Spleen (tissue), 11 donors: ENCODE measurements around the gene INPP5D. TPM values are rescaled to one million over a fixed set of nuclear protein-coding genes. Genes with fewer than 3 reads are reported as not detected.

Experiments used
- DNase-seq: peaks from one replicate; pipeline ENCODE4 v3.0.0-alpha.2; 2020
- H3K27ac ChIP-seq, 8 donors: fragments of 200-600 bp; sonication (generic) in 7 of 8; 1 replicate in 4 of 8; 2 replicates in 4 of 8; pipeline versions ENCODE4 v1.5.0 to v1.8.0; 2016 to 2021; ENCODE audit warnings: inconsistent platforms in 4 of 8, mild to moderate bottlenecking in 4 of 8, moderate library complexity in 1 of 8
- H3K27me3 ChIP-seq, 7 donors: fragments of 200-600 bp; sonication (generic) in 6 of 7; replicated peaks in 1 of 7; 1 replicate in 4 of 7; 2 replicates in 3 of 7; pipeline versions ENCODE4 v1.5.0 to v1.8.0; 2016 to 2021; ENCODE audit warnings: inconsistent platforms in 3 of 7, mild to moderate bottlenecking in 1 of 7
- H3K36me3 ChIP-seq, 6 donors: fragments of 200-600 bp; sonication (generic) in 5 of 6; 1 replicate in 4 of 6; 2 replicates in 2 of 6; pipeline versions ENCODE4 v1.5.0 to v1.8.0; 2016 to 2021; ENCODE audit warnings: inconsistent platforms in 2 of 6
- H3K4me1 ChIP-seq, 6 donors: fragments of 200-600 bp; sonication (generic) in 5 of 6; 1 replicate in 3 of 6; 2 replicates in 3 of 6; pipeline versions ENCODE4 v1.5.0 to v1.8.0; 2016 to 2021; ENCODE audit warnings: inconsistent platforms in 3 of 6
- H3K4me3 ChIP-seq, 8 donors: fragments of 200-600 bp; sonication (generic) in 7 of 8; 1 replicate in 4 of 8; 2 replicates in 4 of 8; pipeline versions ENCODE4 v1.5.0 to v1.8.0; 2016 to 2021; ENCODE audit warnings: inconsistent platforms in 4 of 8, mild to moderate bottlenecking in 4 of 8, moderate library complexity in 2 of 8
- H3K9me3 ChIP-seq, 8 donors: fragments of 200-600 bp; sonication (generic) in 7 of 8; 1 replicate in 4 of 8; 2 replicates in 4 of 8; pipeline versions ENCODE4 v1.5.0 to v1.8.0; 2016 to 2021; ENCODE audit warnings: inconsistent platforms in 4 of 8
- CTCF ChIP-seq, 11 experiments: fragments of 200-600 bp in 7 of 11; fragments of 450-650 bp in 4 of 11; sonication (generic) in 4 of 11; IDR thresholded peaks in 8 of 11; conservative IDR thresholded peaks in 3 of 11; 1 replicate in 7 of 11; 2 replicates in 4 of 11; pipeline versions ENCODE4 v1.4.0 to v1.8.0; 2016 to 2021; ENCODE audit warnings: antibody characterized with exemption in 11 of 11, inconsistent platforms in 4 of 11, mild to moderate bottlenecking in 1 of 11
- POLR2A ChIP-seq, 3 donors: fragments of 450-650 bp; IDR thresholded peaks; one replicate each; pipeline ENCODE4 v1.5.1; 2017; ENCODE audit warnings: antibody characterized with exemption in 3 of 3, mild to moderate bottlenecking in 1 of 3
- POLR2AphosphoS5 ChIP-seq, 3 donors: sonication (generic); formaldehyde crosslinking; IDR thresholded peaks; one replicate each; pipeline ENCODE4 v1.5.1; 2017; ENCODE audit warnings: antibody characterized with exemption in 3 of 3
- WGBS, 5 donors: extraction: QIAGEN DNeasy Blood & Tissue Kit in 3 of 5; methylation state at CpG; one replicate each; pipeline versions ENCODE4 v1.1.5 to v1.1.7; 2013 to 2018; 5-methylcytosine and 5-hydroxymethylcytosine counted together
- intact Hi-C: fragments of 100-400 bp; cut with DNase I; formaldehyde crosslinking; loops from one replicate; pipeline ENCODE4 v1.15.0; 2023; ENCODE audit warnings: low total_unique reads
- polyA plus RNA-seq, 3 donors: library from polyadenylated mRNA; stranded (reverse); fragments of 200-250 nt; gene quantifications; one replicate each; pipeline ENCODE4 v1.2.1, GENCODE V29; 2013
- total RNA-seq, 7 donors: library from RNA; depleted of rRNA in 3 of 7; stranded (reverse); fragments of >200 nt in 3 of 7; fragmentation: NEBNext Ultra II Directional in 4 of 7; extraction: Animal tissue kit (Norgen Biotek cat#: 25700) in 4 of 7; gene quantifications; one replicate each; pipeline versions ENCODE4 v1.1.0 to v1.2.1, GENCODE V29; 2016 to 2021
- donor health status: healthy with polysubstance abuse.
- donor health status: DM: no; HTN: no; CAD: no; lungs with moderate emphysema.
- donor health status: DM: no; HTN: no; CAD: no.
- donor health status: Bipolar disorder and iron deficiency.
- donor health status: healthy.
- donor health status: DM: no; HTN: no; CAD: no.
- donor health status: DM: yes; HTN: yes; CAD: no.

The INPP5D gene
- total and polyA plus RNA-seq, 10 donors = 71.1 to 246 (median 181) TPM

GRCh38 chr2:233081232-233081730 is 21.1 kb downstream of the INPP5D start:
- Histone ChIP-seq H3K4me3 (peak overlapping the region in 1 of 8 donors; percentile 58), H3K27me3 (no peaks in the 10 kb centered on the region), H3K36me3 (peaks cover 0 to 64% (median 14%) of the 10 kb centered on the region in 6 donors), H3K27ac (peak overlapping the region; percentile 79 to 96 (median 92)), H3K9me3 (no peaks in the 10 kb centered on the region), H3K4me1 (peaks cover 86 to 100% (median 100%) of the 10 kb centered on the region in 6 donors)
- peak; percentile 80 for DNase-seq
- intact Hi-C loops = no loop called here
- 24 to 41% (median 29%) methylated on average over 9 of the region's 9 CpGs for WGBS, 5 donors
- TF ChIP-seq CTCF (IDR thresholded peaks at IDR 0.05 in 8 of 11, conservative IDR thresholded peaks at IDR 0.05 in 3 of 11) = no peak
- peak in 1 of 3 donors; percentile 49 for TF ChIP-seq POLR2AphosphoS5 (IDR thresholded peaks at IDR 0.05)
- no peak for TF ChIP-seq POLR2A (IDR thresholded peaks at IDR 0.05)

GRCh38 chr2:233081731-233082221 is 21.6 kb downstream of the INPP5D start:
- 59 to 81% (median 68%) methylated on average over 7 to 13 of the region's 13 CpGs for WGBS, 5 donors
- no peaks in the 10 kb centered on the region for H3K9me3 ChIP-seq
- H3K4me3 ChIP-seq = peak overlapping the region in 1 of 8 donors; percentile 58
- TF ChIP-seq POLR2AphosphoS5 (IDR thresholded peaks at IDR 0.05) (peak in 2 of 3 donors; percentile 7 to 27), POLR2A (IDR thresholded peaks at IDR 0.05) (no peak)
- DNase-seq = no peak
- peaks cover 0 to 61% (median 14%) of the 10 kb centered on the region in 6 donors for H3K36me3 ChIP-seq
- H3K27me3 ChIP-seq = no peaks in the 10 kb centered on the region
- H3K4me1 ChIP-seq = peaks cover 86 to 100% (median 100%) of the 10 kb centered on the region in 6 donors
- intact Hi-C loops = no loop called here
- peak overlapping the region; percentile 79 to 96 (median 92) for H3K27ac ChIP-seq

- peak in 1 of 3 donors; percentile 17 for TF ChIP-seq POLR2AphosphoS5 (IDR thresholded peaks at IDR 0.05)
- no peak for TF ChIP-seq CTCF (IDR thresholded peaks at IDR 0.05 in 8 of 11, conservative IDR thresholded peaks at IDR 0.05 in 3 of 11)
- Histone ChIP-seq H3K4me1 (peaks cover 90 to 100% (median 100%) of the 10 kb centered on the region in 6 donors), H3K27me3 (no peaks in the 10 kb centered on the region), H3K36me3 (peaks cover 0 to 60% (median 14%) of the 10 kb centered on the region in 6 donors), H3K27ac (peak overlapping the region; percentile 79 to 96 (median 92)), H3K9me3 (no peaks in the 10 kb centered on the region), H3K4me3 (peak overlapping the region in 1 of 8 donors; percentile 58)
- WGBS, 5 donors = 24 to 49% (median 34%) methylated on average over 11 of the region's 11 CpGs
- intact Hi-C loops = no loop called here
- DNase-seq = no peak
These were observed 22.2 kb downstream of the INPP5D start for GRCh38 chr2:233082222-233082930.

- Histone ChIP-seq H3K4me3 (peak overlapping the region in 2 of 8 donors; percentile 5 to 58), H3K27ac (peak overlapping the region; percentile 79 to 96 (median 92)), H3K4me1 (peaks cover 91 to 100% (median 100%) of the 10 kb centered on the region in 6 donors), H3K27me3 (no peaks in the 10 kb centered on the region), H3K9me3 (no peaks in the 10 kb centered on the region), H3K36me3 (peaks cover 0 to 65% (median 17%) of the 10 kb centered on the region in 6 donors)
- DNase-seq = no peak
- intact Hi-C loops = no loop called here
- 34 to 48% (median 43%) methylated on average over 9 of the region's 9 CpGs for WGBS, 5 donors
- TF ChIP-seq POLR2AphosphoS5 (IDR thresholded peaks at IDR 0.05) (peak in 1 of 3 donors; percentile 34), CTCF (IDR thresholded peaks at IDR 0.05 in 8 of 11, conservative IDR thresholded peaks at IDR 0.05 in 3 of 11) (no peak)
These were observed 23.0 kb downstream of the INPP5D start for GRCh38 chr2:233082931-233083755.
